Activated naive CD8-positive, alpha-beta T cell treated with anti-CD3 and anti-CD28 coated beads, Interleukin-2, amount 10 ng/mL, durations not matched to agents 7 days and 5 days (primary cell): ENCODE measurements around the gene AJUBA. TPM values are rescaled to one million over a fixed set of nuclear protein-coding genes. Genes with fewer than 3 reads are reported as not detected.

Experiments
- ATAC-seq: fragments of 150-1000 bp; cut with Tn5 transposase; one replicate; pipeline ENCODE4 v1.10.0; 2021; ENCODE audit warnings: low read depth, moderate library complexity
- POLR2A ChIA-PET: fragments of 350-600 bp; sonication (Branson Sonifier 250); formaldehyde crosslinking; loops from one replicate; lab custom pipeline; 2021; ENCODE audit warnings: antibody characterized with exemption; lab: Charles Lee
- DNase-seq: peaks from one replicate; pipeline ENCODE4 v3.0.0; 2021
- H3K27ac Mint-ChIP-seq: one replicate; pipeline ENCODE4 v1.8.0; 2022; ENCODE audit warnings: mild to moderate bottlenecking, mixed read lengths
- H3K27me3 Mint-ChIP-seq: one replicate; pipeline ENCODE4 v1.8.0; 2022; ENCODE audit warnings: mild to moderate bottlenecking, moderate library complexity, mixed read lengths
- H3K36me3 Mint-ChIP-seq: one replicate; pipeline ENCODE4 v1.8.0; 2021; ENCODE audit warnings: mild to moderate bottlenecking, mixed read lengths
- H3K4me1 Mint-ChIP-seq: one replicate; pipeline ENCODE4 v1.8.0; 2021; ENCODE audit warnings: mixed read lengths
- H3K4me3 Mint-ChIP-seq: one replicate; pipeline ENCODE4 v1.8.0; 2022; ENCODE audit warnings: mild to moderate bottlenecking, moderate library complexity, mixed read lengths
- H3K9me3 Mint-ChIP-seq: one replicate; pipeline ENCODE4 v1.8.0; 2021; ENCODE audit warnings: mixed read lengths
- total RNA-seq, 2 experiments: library from RNA; stranded (reverse); gene quantifications; one replicate each; pipeline ENCODE4 v1.2.3, GENCODE V29; 2021

The AJUBA gene
- total RNA-seq, 2 experiments from 2014 or later, result 0.97 to 1.3 TPM

DNA sequence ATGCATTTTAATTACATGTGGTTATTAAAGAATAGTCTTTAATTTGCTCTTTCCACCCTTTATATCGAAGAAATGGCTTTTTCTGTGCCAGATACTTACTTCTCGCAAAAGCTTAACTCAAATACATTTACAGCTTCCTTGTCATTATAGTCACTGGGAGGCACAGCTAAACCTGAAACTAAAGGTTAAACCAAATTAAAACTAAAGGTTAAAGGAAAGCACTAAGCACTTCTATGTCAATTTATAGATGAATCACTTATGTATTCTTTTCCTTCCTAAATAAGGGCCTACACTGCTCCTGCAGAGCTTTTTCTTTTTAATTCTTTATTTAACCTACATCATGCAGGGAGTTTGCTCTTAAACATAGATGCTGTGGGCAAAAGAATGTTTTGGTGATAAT lies 18.5 kb upstream of the AJUBA start:
- Mint-ChIP-seq H3K27me3 (no peaks in the 10 kb centered on the region), H3K4me3 (no peak overlapping the region), H3K36me3 (no peaks in the 10 kb centered on the region), H3K27ac (no peak overlapping the region), H3K9me3 (no peaks in the 10 kb centered on the region), H3K4me1 (peaks cover 6% of the 10 kb centered on the region)
- POLR2A ChIA-PET, result interaction anchor here (0.6 kb wide), 1 partner anchor 64 kb away, joined by 3 read pairs; no protein-coding TSS in a partner anchor
- ATAC-seq (no peak), DNase-seq (no peak)

GRCh38 chr14:22998329-22999012 lies 16.1 kb upstream of the AJUBA start:
- Mint-ChIP-seq H3K4me1 (peaks cover 3% of the 10 kb centered on the region), H3K9me3 (no peaks in the 10 kb centered on the region), H3K4me3 (no peak overlapping the region), H3K27me3 (no peaks in the 10 kb centered on the region), H3K27ac (no peak overlapping the region), H3K36me3 (no peaks in the 10 kb centered on the region)
- POLR2A ChIA-PET, result interaction anchor here (0.6 to 0.7 kb wide), 2 partner anchors 19 to 21 kb away, joined by 3 read pairs; no protein-coding TSS in a partner anchor
- ATAC-seq, result no peak
- no peak for DNase-seq

DNA sequence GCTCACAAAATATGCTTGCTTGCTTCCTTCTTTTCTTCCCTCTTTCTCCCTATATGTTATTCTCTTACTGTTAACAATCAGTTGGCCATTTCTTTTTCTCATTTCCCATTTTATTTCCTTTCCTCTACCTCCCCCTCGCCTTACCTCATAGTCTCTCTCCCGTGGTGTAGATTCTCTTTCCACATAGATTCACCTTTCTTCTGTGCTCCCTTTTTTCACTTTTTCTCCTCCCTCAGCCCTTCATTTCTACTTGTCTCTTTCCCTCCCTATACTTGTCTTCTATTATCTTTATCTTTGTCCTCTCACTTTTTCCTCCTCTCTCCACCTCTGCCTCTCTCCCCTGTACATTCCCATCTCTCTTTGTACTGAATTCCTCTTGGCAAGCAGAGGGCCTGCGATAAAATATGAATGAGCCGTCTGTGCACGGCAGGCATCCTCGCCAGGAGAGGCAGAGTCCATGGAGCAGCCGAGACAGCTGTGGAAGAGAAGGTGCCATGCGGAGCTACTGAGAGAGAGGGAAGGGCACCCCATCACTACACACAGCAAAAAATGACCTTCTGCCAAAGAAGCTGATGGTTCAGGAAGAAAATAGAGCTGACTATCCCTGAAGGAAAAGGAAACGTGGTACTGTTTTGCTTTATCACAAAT lies 15.4 kb upstream of the AJUBA start:
- no peak for ATAC-seq
- H3K9me3 Mint-ChIP-seq, result no peaks in the 10 kb centered on the region
- no peak for DNase-seq

GRCh38 chr14:22996768-22997654 lies 14.7 kb upstream of the AJUBA start:
- POLR2A ChIA-PET, result interaction anchor here (1.7 kb wide), 1 partner anchor 61 kb away, joined by 3 read pairs; no protein-coding TSS in a partner anchor
- H3K27me3 Mint-ChIP-seq, result no peaks in the 10 kb centered on the region
- H3K9me3 Mint-ChIP-seq, result no peaks in the 10 kb centered on the region
- H3K4me3 Mint-ChIP-seq, result no peak overlapping the region
- H3K27ac Mint-ChIP-seq, result no peak overlapping the region
- ATAC-seq, result no peak
- H3K36me3 Mint-ChIP-seq, result no peaks in the 10 kb centered on the region
- DNase-seq, result no peak
- peaks cover 3% of the 10 kb centered on the region for H3K4me1 Mint-ChIP-seq

More for the DNA sequence above, 15.4 kb upstream of the AJUBA start:
- H3K4me1 Mint-ChIP-seq, result peaks cover 3% of the 10 kb centered on the region
- H3K36me3 Mint-ChIP-seq, result no peaks in the 10 kb centered on the region
- no peaks in the 10 kb centered on the region for H3K27me3 Mint-ChIP-seq
- H3K4me3 Mint-ChIP-seq, result no peak overlapping the region
- POLR2A ChIA-PET, result interaction anchor here (0.6 to 1.7 kb wide), 2 partner anchors 22 to 60 kb away, joined by 3 read pairs; no protein-coding TSS in a partner anchor
- no peak overlapping the region for H3K27ac Mint-ChIP-seq

- Mint-ChIP-seq H3K4me1 (peaks cover 3% of the 10 kb centered on the region), H3K27ac (no peak overlapping the region), H3K4me3 (no peak overlapping the region), H3K9me3 (no peaks in the 10 kb centered on the region), H3K27me3 (no peaks in the 10 kb centered on the region), H3K36me3 (no peaks in the 10 kb centered on the region)
- ATAC-seq, result no peak
- POLR2A ChIA-PET, result interaction anchor here (0.5 to 2.2 kb wide), 5 partner anchors 11 to 100 kb away, joined by 3 to 17 read pairs (median 4); no protein-coding TSS in a partner anchor
- DNase-seq, result no peak
Measured at GRCh38 chr14:22995889-22996625, 13.7 kb upstream of the AJUBA start.

GRCh38 chr14:22994762-22995275 lies 12.5 kb upstream of the AJUBA start:
- peaks cover 3% of the 10 kb centered on the region for H3K4me1 Mint-ChIP-seq
- ATAC-seq, result peak; percentile 88
- POLR2A ChIA-PET, result interaction anchor here (0.7 to 2.2 kb wide), 9 partner anchors 8 to 101 kb away, joined by 3 to 17 read pairs (median 4); partner anchors contain the start of gene CDH24
- no peaks in the 10 kb centered on the region for H3K27me3 Mint-ChIP-seq
- no peak overlapping the region for H3K27ac Mint-ChIP-seq
- no peaks in the 10 kb centered on the region for H3K36me3 Mint-ChIP-seq
- H3K9me3 Mint-ChIP-seq, result no peaks in the 10 kb centered on the region
- no peak for DNase-seq
- no peak overlapping the region for H3K4me3 Mint-ChIP-seq

DNA sequence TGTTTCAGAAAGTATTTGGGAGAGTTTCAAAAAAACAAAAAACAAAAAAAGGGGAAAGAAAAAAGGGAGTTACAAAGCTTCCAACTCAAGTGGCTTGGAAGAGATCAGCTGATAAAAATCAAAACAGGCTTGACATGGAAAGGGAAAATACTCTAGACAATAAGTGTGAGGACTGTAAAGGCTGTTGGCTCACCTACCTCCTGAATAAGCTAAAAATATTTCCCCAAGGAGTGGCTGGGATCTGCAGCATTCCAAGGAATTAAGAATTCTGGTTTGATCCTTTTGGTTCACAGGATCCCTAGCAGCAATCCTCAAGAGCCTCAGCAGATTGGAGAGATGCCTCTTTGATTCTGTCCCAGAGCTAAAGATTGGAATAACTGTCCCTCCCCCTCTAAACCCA lies 11.2 kb upstream of the AJUBA start:
- ATAC-seq, result no peak
- H3K27ac Mint-ChIP-seq, result no peak overlapping the region
- H3K27me3 Mint-ChIP-seq, result no peaks in the 10 kb centered on the region

GRCh38 chr14:22991852-22992251 lies 9.5 kb upstream of the AJUBA start:
- ATAC-seq (no peak), DNase-seq (no peak)
- Mint-ChIP-seq H3K27ac (no peak overlapping the region), H3K27me3 (no peaks in the 10 kb centered on the region), H3K9me3 (no peaks in the 10 kb centered on the region), H3K36me3 (no peaks in the 10 kb centered on the region), H3K4me1 (peaks cover 3% of the 10 kb centered on the region), H3K4me3 (no peak overlapping the region)
- POLR2A ChIA-PET, result no interaction called here

More for the DNA sequence above, 11.2 kb upstream of the AJUBA start:
- no peak overlapping the region for H3K4me3 Mint-ChIP-seq
- POLR2A ChIA-PET, result interaction anchor here (1.3 kb wide), 1 partner anchor 14 kb away, joined by 3 read pairs; no protein-coding TSS in a partner anchor
- H3K4me1 Mint-ChIP-seq, result peaks cover 3% of the 10 kb centered on the region
- no peaks in the 10 kb centered on the region for H3K9me3 Mint-ChIP-seq
- no peak for DNase-seq
- no peaks in the 10 kb centered on the region for H3K36me3 Mint-ChIP-seq

DNA sequence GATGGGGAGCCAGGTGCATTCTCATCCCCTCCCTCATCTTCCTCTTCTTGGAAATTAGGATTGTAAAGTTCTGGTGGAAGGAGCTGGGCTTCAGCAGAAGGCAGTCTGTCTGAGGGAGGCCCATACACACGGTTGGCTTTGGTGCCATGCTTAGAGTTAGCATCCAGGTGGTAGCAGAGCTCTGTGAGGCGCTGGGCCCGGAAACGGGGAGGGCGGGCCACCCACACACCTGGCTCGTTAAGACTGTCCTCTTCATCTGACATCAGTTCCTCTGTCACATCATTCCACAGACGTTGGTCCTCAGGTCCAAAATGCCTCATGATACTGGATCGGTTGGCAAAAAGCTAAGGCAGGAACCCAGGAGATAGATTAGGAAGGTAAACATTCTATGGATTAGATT lies 4.9 kb upstream of the AJUBA start:
- POLR2A ChIA-PET, result interaction anchor here (1.1 to 1.8 kb wide), 4 partner anchors 7 to 417 kb away, joined by 3 to 9 read pairs (median 4); no protein-coding TSS in a partner anchor
- Mint-ChIP-seq H3K27ac (no peak overlapping the region), H3K27me3 (no peaks in the 10 kb centered on the region), H3K4me3 (no peak overlapping the region), H3K36me3 (no peaks in the 10 kb centered on the region), H3K4me1 (no peaks in the 10 kb centered on the region), H3K9me3 (no peaks in the 10 kb centered on the region)
- ATAC-seq (no peak), DNase-seq (no peak)

GRCh38 chr14:22986508-22987054 lies 4.2 kb upstream of the AJUBA start:
- no peak overlapping the region for H3K27ac Mint-ChIP-seq
- ATAC-seq, result peak; percentile 50
- DNase-seq, result peak; percentile 81
- no peak overlapping the region for H3K4me3 Mint-ChIP-seq
- no peaks in the 10 kb centered on the region for H3K4me1 Mint-ChIP-seq
- H3K9me3 Mint-ChIP-seq, result no peaks in the 10 kb centered on the region
- H3K27me3 Mint-ChIP-seq, result no peaks in the 10 kb centered on the region
- POLR2A ChIA-PET, result interaction anchor here (0.8 to 1.8 kb wide), 7 partner anchors 8 to 416 kb away, joined by 3 to 9 read pairs (median 4); partner anchors contain the start of genes ACIN1 and C14orf119
- H3K36me3 Mint-ChIP-seq, result no peaks in the 10 kb centered on the region

DNA sequence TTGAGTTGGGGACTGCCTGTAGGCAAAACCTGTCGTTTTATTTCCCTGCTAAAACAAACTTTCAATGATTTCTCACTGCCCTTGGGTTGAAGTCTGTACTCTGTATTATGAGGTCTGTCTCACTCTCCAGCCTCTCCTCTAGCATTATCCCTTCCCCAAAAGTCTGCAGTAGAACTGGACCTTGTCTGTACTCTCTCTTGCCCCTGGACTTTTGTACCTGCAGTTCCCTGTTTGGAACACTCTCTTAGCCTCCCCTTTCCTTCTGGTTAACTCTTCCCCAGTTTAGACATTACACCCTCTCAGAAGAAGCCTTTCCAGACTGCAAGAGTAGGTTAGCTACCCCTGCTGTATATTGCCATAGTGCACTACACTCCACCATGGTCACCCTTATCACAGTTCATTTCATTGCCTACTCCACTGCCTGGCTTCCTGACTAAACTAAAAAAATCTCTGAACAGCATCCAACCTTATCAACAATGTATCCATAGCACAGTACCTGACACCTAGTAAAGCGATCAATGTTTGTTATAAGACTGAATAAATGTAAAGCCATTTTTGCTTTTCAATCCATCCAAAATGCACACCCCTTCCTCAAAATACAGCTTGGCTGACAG lies 3.6 kb upstream of the AJUBA start:
- DNase-seq (no peak), ATAC-seq (no peak)
- Mint-ChIP-seq H3K4me1 (no peaks in the 10 kb centered on the region), H3K9me3 (no peaks in the 10 kb centered on the region), H3K36me3 (no peaks in the 10 kb centered on the region), H3K27me3 (peaks cover under 1% of the 10 kb centered on the region), H3K27ac (no peak overlapping the region), H3K4me3 (no peak overlapping the region)
- POLR2A ChIA-PET, result interaction anchor here (0.8 to 1.8 kb wide), 8 partner anchors 9 to 416 kb away, joined by 3 to 9 read pairs (median 4); partner anchors contain the start of genes ACIN1, C14orf119 and CDH24
